DMS 273 (cell line): ENCODE results near the gene LDHB.
"Not testable (repeated sequence)": the region's sequence is repeated elsewhere in the genome, so short reads cannot be mapped to it uniquely, and the experiment has no call there.

Source experiments
- DNase-seq: peaks from one replicate; lab custom pipeline; 2025; ENCODE audit not compliant: unreplicated experiment; lab: John Stamatoyannopoulos, UW

Gene LDHB

DNA sequence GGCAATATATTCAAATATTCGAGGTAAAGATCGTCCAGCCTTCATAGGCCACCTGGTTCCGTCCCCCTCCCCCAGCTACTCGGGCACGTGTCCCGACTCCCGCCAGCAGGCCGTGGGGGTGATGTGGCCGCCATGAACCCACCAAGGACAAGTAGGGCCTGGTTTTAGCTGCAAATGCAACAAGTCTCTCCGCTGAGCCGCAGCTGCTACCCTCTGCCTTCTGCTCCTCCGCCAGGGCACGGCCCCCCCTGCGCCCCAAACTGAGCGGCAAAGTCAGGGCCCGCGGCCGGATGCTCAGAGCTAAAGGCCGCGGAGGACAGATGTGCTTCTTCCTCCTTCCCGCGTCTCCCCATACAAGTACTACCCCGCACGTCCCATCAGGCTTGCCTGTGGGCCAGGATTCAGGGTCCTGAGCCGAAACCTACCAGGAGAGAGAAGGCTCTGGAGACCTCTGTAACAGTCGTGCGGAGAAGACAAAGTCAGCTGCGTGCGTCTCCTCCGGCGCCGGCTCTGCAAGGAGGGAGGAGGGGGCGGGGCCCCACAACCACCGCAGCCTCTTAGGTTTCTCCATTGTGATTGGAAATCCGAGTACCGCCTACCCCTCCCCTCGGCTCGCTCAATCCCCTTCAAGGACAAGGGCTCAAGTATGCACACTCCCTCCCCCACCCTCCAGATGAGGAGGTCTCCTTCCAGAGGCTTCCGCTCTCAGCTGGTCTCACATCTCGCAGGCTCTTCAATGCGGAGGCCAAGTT lies at the start of gene LDHB:
LDHB (minus strand) TSS at position 517 of the 752 bp plus-strand sequence. CDS start 3,171 bp downstream, outside the sequence.
- peak; percentile 95 for DNase-seq

DNA sequence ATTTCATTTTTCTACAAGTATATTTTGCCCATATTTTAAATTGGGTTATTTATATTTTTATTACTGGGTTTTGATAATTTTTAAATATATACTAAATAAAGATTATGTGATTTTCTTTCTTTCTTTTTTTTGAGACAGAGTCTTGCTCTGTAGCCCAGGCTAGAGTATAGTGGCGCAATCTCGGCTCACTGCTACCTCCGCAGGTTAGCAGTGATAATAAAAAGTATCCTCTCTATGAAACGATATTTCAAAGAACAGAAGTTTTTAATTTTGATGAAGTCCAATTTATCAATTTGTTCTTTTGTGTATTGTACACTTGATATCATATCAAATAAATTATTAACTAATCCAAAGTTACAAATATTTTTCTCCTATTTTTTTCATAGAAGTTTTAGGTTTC lies 47.2 kb upstream of the LDHB start:
- DNase-seq: no peak

DNA sequence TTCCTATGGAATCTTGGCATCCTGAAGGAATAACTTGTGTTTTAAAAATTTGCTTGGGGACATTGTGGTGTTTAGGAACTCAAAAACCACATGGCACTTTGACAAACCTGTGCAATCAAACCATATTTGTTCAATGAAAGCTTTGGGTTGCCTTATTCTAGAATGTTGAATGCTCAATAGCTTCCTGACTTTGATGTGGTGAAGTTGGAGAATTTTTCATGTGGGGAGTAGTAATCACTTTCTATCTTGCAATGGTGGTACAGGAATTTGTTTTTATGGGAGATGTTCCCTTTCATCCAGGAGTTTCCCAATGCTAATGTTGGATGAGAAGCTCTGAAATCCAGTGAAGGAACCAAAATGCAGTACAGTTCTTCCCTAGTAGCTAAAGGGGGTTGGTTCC lies 42.2 kb upstream of the LDHB start:
- no peak for DNase-seq

- DNase-seq: peak; percentile 30
Measured at GRCh38 chr12:21697904-21698630, 40.4 kb upstream of the LDHB start.

DNA sequence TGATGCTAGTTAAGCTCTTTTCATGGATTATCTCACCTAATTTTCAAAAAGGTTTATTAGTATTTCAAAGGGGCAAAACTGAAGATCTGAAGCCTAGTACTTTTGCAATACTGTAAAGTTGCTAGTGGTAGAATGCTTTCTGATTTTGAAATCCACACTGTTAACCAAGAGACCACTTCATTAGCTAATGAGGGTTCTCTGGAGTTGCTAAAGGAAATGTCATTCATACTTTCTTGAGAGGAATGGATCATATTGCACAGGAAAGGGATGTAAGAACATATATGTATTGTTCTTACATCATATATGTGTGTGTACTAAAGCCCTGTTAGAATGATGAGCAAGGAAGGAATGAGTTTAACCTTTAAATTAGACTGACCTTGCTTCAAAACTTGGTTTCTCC lies 39.0 kb upstream of the LDHB start:
- no peak for DNase-seq

- DNase-seq: no peak
Measured at GRCh38 chr12:21695986-21696385, 38.3 kb upstream of the LDHB start.

GRCh38 chr12:21694660-21695059 lies 37.0 kb upstream of the LDHB start:
- no peak for DNase-seq

GRCh38 chr12:21691515-21691914 lies 33.9 kb upstream of the LDHB start:
- DNase-seq: no peak

DNA sequence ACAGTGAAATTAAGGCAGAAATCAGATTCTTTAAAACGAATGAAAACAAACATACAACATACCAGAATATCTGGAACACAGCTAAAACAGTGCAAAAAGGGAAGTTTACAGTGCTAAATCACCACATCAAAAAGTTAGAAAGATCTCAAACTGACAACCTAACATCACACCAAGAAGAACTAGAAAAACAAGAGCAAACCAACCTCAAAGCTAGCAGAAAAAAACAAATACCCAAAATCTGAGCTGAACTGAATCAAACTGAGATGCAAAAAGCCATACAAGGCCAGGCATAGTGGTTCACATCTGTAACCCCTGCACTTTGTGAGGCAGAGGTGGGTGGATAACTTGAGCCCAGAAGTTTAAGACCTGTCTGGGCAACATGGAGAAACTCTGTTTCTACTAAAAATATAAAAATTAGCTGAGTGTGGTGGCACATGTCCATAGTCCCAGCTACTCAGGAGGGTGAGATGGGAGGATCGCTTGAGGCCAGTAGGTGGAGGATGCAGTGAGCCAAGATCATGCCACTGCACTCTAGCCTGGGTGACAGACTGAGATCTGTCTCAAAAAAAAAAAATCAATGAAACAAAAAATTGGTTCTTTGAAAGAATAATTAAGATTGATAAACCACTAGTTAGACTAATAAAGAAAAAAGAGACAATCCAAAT lies 33.2 kb upstream of the LDHB start:
- no peak for DNase-seq

- no peak for DNase-seq
Measured at GRCh38 chr12:21683115-21683514, 25.5 kb upstream of the LDHB start.

GRCh38 chr12:21678959-21679358 lies 21.3 kb upstream of the LDHB start:
- no peak for DNase-seq

DNA sequence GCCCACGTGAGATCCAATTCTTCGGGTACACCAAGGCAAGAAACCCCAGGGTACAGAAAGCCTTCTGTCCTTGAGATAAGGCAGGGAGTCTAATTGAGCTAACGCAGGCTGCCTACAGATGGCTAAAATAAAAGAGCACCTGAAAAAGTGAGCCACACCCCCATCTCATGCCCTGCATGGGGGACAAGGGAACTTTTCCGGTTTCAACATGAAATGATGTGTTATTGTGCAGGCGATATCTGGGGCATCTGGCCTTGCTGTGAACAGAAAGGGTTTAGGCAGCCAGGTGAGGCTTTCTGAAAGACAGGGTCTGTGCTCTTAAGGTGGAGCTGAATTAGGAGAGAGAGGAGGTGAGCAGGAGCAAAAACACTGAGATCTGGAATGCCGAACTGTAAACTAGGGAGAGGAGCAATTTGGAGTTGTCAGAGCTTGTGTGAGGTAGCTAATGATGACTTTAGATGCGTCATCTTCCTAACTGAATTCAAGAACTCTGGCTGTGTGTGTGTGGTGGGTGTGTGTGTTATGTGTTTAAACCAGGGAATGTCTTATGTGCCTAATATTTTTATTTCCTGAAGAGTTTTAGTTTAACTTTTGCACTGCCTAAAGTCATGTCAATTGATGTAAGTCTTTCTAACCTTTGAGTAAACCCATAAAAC lies 20.1 kb upstream of the LDHB start:
- no peak for DNase-seq

DNA sequence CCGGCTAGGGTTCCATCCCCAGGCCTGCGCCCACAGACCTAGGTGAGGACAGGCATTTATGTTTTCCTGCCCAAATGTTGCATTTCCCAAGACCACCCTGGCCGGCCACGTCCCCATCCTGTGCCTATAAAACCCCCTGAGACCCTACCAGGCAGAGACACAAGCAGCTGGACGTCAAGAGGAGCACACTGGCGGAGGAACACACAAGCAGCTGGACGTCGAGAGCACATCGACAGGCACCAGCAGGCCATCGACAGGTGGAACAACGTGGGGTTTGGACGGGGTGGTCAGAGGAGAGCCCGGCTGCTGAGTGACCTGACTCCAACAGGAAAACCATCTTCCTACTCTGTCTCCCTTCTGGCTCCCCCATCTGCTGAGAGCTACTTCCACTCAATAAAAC lies 19.6 kb upstream of the LDHB start:
- DNase-seq: no peak

DNA sequence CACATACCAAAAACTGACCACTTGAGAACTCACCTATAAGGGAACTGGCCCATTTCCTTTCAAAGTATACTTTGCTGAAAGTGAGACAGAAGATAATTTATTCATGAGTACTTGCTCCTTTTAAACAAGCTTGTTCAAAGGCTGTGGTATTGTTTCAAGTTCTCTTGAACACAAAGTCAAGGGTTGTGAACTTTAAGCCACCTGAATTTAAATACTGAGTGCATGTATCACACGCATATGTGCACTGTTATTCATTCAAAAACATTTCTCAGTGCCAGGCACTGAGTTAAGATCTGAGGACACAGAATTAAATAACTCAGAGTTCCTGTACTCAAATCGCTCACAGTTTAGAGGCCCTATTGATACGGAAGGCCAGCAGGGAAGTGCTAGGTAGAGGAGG lies 19.1 kb upstream of the LDHB start:
- DNase-seq: no peak

- DNase-seq: no peak
Measured at GRCh38 chr12:21675641-21676040, 18.0 kb upstream of the LDHB start.

GRCh38 chr12:21675096-21675495 lies 17.5 kb upstream of the LDHB start:
- DNase-seq: no peak

DNA sequence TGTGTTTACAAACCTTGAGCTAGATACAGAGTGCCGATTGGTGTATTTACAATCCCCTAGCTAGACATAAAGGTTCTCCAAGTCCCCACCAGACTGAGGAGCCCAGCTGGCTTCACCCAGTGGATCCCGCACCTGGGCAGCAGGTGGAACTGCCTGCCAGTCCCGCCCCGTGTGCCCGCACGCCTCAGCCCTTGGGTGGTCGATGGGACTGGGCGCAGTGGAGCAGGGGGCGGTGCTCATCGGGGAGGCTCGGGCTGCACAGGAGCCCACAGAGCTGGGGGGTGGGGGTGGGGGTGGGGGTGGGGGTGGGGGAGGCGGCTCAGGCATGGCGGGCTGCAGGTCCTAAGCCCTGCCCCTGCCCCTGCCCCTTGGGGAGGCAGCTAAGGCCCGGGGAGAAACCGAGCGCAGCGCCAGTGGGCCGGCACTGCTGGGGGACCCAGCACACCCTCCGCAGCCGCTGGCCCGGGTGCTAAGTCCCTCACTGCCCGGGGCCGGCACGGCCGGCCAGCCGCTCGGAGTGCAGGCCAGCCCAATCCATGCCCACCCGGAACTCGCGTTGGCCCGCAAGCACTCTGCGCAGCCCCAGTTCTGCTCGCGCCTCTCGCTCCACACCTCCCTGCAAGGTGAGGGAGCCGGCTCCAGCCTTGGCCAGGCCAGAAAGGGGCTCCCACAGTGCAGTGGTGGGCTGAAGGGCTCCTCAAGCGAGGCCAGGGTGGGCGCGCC lies 16.3 kb upstream of the LDHB start:
- DNase-seq: not testable (repeated sequence)

DNA sequence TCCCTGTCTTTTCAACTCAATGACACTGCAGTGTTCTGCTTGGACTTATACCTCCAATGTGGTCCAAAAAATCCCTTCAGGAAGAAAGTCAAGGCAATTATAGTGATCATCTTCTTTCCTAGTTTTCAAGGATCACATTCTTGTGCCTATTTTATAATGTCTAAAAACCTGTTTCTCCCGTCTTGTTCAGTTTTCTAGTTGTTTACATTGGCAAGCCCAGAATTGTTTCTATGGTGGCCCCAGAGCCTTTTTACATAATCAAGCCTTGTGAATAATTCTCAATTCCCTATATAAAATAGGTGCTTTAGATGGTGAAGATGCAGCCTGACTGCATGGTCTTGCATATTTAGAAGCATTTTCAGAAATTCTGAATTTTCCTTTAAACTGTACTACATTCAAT lies 14.5 kb upstream of the LDHB start:
- no peak for DNase-seq

DNA sequence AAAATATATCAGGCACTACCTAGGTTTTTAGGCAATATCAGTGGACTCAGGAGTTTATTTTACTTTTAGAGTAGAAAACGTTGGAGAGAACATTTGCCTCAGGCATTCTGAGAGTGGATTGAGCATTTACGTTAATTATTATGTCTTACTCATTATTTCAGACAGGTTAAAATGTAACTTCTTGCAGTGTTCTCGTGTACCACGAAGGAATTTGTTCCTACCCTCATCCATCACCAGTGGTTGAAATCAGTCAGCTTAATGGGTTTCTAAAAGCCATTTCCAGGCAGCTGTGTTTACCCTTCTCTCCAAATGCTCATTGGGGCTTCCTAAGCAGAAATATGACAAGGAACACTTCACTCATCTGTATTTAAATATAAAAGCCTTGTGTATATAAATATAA lies 9.1 kb upstream of the LDHB start:
- DNase-seq: no peak

- no peak for DNase-seq
Measured at GRCh38 chr12:21665816-21666215, 8.2 kb upstream of the LDHB start.
